Medulla oblongata (tissue), 1 donor: ENCODE results near the gene TUBA4B.

Experiments
- DNase-seq: peaks from one replicate; pipeline ENCODE4 v3.0.0-alpha.2; 2015; ENCODE audit errors: extremely low spot score

TUBA4B gene

DNA sequence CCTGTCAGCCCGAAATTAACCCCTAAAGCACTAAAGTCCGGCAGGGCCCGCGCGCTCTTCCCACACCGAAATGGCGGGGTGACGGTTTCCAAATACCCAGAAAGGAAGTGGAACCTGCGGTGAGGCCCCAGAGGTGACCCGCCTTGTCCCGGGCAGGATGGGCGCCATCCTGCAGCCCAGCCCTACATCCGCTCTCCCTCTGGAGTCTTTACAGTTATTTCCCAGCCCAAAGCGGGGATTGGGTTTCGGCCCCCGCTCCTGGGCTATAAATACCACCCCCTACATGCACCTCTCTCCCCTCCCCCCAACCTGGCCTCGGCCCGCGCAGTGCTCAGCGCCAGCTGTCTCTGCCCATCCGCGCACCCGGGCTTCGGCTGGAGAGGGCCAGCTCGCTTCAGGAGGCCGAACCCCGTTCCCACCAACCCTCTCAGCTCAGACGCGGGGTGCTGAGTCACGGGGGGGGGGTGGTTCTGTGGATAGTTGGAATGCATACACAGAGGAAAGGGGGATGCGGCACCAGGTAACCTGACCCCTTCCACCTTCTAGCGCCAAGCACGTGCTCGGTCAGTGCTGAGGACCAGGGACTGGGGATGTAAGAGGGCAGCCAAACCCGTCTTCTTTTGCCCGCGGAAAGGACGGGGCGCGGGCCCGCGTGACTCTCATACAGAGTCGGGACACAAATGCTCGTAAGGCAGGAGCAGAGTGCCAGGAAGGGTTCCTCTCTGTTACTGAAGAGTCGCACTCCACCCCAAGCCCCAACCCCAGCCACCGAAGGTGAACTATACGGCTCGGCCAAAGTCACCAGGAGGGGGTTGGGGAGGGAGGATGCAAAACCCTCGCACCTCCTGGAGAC lies at the start of gene TUBA4B:
Gene TUBA4B (plus strand): TSS at position 344 of the 853 bp plus-strand sequence. CDS start 165 bp downstream, at position 509.
- peak; percentile 21 for DNase-seq

DNA sequence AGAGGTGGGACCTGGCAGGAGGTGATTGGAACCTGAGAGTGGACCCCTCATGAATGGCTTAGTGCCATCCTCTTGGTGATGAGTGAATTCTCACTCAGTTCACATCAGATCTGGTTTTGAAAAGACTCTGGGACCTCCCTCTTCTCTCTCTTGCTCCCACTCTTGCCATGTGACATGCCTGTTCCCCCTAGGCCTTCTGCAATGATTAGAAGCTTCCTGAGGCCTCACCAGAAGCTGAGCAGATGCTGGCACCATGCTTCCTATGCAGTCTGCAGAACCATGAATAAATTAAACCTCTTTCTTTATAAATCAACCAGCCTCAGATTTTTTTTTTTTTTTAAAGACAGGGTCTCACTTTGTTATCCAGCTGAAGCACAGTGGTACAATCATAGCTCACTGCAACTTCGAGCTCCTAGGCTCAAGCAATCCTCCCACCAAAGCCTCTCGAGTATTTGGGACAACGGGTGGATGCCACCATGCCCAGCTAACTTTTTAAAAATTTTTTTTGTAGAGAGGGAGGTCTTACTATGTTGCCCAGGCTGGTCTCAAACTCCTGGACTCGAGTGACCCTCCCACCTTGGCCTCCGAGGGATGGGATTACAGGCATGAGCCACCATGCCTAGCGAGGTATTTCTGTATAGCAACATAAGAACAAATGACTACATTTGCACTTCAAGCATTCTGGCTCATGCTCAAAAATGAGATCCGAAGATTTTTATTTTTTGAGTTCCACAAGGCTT lies 48.4 kb upstream of the TUBA4B start:
- no peak for DNase-seq

- no peak for DNase-seq
These were observed 47.9 kb upstream of the TUBA4B start for GRCh38 chr2:219205165-219205538.

- DNase-seq: no peak
These were observed 47.1 kb upstream of the TUBA4B start for GRCh38 chr2:219205981-219206327.

DNA sequence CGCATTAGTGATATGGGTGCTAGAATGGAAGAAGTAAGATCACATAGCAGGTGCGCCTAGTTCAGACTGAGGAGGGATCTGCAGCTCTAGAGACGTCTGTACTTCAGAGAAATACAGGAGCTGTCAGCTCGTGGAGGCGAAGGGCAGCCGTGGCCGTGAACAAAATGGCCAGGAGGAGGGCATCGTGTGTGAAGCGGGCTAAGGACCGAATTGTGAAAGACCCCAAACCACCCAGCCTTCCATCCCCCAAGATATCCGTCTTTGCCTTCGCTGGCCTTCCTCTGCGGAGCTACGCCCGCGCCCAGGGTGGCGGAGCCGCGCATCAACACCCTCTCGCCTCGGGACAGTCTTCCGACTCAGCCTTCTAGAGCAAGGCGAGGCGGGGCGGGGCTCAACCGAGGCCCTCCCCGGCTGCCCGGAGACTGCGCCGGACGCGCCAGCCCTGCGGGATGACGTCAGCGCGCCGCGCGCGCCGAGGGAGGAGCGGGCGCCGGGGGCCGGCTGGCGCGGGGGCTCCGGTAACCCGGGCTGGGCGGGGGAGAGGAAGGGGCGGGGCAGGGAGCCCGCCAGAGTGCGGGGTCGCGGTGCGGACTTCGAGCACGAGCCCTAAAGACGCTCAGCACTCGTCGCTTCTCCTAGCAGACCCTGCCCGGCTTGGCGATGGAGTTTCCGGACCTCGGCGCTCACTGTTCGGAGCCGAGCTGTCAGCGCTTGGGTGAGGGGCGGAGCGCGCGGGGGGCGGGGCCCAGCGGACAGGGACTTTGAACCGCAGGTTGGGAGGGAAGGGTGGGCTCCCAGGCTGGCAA lies 46.5 kb upstream of the TUBA4B start, which contains the start of gene ZFAND2B:
Gene ZFAND2B (plus strand): TSS at position 455 of the 806 bp plus-strand sequence. CDS start 206 bp downstream, at position 661.
- peak; percentile 97 for DNase-seq

DNA sequence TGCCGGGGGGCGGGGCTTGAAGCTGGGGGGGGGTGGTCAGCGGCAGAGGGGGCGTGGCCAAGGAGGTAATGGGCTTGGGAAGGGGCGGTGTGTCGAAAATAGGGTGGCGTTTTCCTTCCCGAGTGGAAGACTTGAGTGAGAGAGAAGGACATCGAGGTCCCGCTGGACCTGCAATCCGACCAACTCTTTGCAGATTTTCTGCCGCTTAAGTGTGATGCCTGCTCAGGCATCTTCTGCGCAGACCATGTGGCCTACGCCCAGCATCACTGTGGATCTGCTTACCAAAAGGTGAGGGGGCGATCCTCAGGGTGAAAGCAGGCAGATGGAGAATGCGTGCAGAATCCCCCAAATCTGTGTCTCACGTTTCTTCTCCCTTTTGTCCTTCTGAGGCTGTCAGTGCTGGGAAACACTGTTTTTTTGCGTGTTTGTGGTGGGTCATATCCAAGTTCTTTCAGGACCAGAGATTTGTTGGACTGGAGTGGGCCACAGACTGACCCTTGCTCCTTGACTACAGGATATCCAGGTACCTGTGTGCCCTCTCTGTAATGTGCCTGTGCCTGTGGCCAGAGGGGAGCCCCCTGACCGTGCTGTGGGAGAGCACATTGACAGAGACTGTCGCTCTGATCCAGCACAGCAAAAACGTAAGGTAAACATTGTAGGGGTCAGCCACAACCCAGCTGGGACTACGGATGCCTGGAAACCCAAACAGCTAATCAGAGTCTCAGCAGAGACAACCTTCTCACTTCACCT lies 45.7 kb upstream of the TUBA4B start:
- peak; percentile 79 for DNase-seq

DNA sequence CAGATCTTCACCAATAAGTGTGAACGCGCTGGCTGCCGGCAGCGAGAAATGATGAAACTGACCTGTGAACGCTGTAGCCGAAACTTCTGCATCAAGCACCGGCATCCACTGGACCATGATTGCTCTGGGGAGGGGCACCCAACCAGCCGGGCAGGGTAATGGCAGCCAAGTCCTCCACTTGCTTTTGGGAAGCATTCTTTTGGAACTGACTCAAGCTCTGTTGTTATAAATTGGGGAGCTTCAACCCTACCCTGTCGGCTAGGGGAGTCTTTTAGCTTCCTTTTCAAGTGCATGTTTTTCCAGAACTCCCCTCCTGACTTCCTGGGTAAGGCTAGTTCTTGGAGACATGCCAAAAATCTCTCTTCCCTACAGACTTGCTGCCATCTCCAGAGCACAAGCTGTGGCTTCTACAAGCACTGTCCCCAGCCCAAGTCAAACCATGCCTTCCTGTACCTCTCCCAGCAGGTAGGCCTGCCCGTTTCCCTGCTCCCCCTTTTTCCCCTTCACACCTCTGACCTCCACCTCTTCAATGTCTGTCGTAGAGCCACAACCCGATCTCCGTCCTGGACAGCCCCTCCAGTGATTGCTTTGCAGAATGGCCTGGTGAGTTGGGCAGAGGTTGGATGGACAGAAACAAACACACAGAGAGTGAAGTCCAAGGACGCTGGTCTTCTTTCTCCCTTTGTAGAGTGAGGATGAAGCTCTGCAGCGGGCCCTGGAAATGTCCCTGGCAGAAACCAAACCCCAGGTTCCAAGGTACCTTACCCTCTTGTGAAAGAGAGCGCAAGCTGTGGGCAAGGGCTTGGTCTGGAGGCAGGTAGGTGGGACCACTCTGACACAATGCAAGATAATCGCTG lies 44.9 kb upstream of the TUBA4B start:
- DNase-seq: peak; percentile 35

GRCh38 chr2:219209236-219210195 lies 43.5 kb upstream of the TUBA4B start:
- no peak for DNase-seq

DNA sequence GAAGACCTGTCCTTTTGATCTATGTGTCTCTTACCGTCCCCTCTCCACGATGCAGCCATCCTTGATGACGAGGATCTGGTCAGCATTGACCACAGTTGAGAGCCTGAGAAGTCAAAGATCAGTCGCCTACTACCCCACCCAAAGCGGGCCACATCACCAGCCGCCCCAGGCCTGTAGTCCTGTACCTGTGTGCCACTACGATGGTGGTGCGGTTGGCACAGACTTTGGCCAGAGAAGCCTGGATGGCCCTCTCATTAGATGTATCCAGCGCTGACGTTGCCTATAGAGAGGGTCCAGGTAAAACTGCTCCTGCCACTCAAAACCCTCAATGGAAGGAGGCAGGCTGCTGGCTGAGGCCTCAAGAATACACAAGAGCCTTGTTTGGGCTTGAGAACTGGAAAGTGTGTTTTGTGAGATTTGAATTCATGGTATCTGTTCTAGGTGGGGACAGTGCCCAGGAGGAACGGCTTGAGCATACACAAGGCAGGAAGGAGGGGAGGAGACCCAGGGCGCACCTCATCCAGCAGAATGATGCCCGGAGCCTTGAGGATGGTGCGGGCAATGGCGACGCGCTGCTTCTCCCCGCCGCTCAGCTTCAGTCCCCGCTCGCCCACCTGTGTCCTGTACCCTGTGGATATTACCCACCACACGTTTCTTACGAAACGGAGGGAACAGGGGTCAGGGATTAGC lies 42.7 kb upstream of the TUBA4B start:
- DNase-seq: no peak

DNA sequence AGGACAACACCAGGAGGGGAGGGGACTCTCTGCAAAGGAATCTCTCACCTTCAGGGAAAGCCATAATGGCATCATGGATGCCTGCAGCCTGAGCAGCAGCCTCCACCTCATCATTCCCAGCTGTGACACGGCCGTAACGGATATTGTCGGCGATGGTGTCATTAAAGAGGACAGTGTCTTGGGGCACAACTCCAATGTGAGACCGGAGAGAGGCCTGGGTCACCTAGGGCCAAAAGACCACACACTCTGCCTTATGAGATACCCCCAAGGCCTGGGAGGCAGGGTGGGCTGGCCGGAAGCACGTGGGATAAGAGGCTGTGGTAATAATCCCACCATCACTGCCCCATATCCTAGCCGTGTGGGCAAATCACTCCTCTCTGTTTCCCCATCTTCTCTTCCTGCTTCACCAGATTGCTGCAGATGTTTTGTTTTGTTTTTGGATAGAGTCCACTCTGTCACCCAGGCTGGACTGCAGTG lies 42.1 kb upstream of the TUBA4B start:
- no peak for DNase-seq

DNA sequence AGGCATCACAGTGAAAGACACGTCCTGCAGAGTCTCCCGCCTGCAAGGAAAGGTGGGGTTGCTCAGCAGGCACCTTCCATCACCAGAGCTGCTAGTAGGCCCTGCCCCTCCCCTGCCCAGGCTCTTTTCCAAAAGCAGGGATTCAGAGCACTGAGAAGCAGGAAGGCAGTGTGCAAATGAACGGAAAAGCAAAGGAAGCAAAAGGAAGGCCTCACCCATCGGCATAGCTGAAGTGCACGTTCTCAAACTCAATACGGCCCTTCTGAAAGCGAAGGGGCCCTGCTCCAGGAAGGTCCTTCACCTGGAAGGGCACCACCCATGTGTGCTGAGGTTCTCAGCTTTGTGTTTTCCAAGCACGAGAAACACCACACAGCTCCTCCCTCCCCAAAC lies 40.0 kb upstream of the TUBA4B start:
- no peak for DNase-seq

- no peak for DNase-seq
These were observed 39.5 kb upstream of the TUBA4B start for GRCh38 chr2:219213486-219214071.

- no peak for DNase-seq
These were observed 38.9 kb upstream of the TUBA4B start for GRCh38 chr2:219214141-219214540.

DNA sequence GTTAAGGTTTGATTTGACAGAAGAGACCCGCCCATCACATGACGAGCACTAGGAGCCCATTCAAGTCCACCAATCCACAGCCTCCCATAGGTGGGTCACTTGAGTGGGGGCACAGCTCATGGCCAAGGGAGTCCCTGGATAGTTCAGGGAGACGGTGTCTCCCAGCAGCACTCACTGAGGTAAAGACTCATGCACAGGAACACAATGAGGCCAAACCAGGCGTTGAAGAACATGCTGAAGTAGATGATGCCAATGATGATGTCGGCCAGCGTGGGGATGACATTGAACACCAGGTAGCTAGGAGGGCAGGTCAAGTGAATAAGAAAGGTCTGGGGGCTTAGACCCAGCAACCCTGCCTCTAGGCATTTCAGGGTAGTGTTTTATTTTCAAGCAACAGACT lies 38.3 kb upstream of the TUBA4B start:
- DNase-seq: no peak

- no peak for DNase-seq
These were observed 37.0 kb upstream of the TUBA4B start for GRCh38 chr2:219215871-219216534.

- DNase-seq: no peak
These were observed 36.5 kb upstream of the TUBA4B start for GRCh38 chr2:219216535-219216915.

- peak; percentile 44 for DNase-seq
These were observed 34.8 kb upstream of the TUBA4B start for GRCh38 chr2:219218217-219218731.
